SU-DHL-6 (cell line): Measurements from ENCODE around the gene DRC7.

ENCODE experiments used
- H2AFZ ChIP-seq: fragments of 200-600 bp; sonication (generic); 2 replicates; pipeline ENCODE4 v1.6.1; 2014; ENCODE audit warnings: low read depth, mild to moderate bottlenecking, moderate library complexity, mixed read lengths, antibody characterized with exemption, low read length; ENCODE audit not compliant: severe bottlenecking
- H3F3A ChIP-seq: fragments of 200-600 bp; shearing (Covaris generic); 2 replicates; pipeline ENCODE4 v1.6.0; 2016; ENCODE audit warnings: antibody characterized with exemption, mild to moderate bottlenecking; ENCODE audit not compliant: insufficient read depth
- H3K27ac ChIP-seq: fragments of 200-600 bp; sonication (generic); 2 replicates; pipeline ENCODE4 v1.5.1; 2016; ENCODE audit warnings: low read depth, mild to moderate bottlenecking, low read length, moderate library complexity, mixed read lengths
- H3K27me3 ChIP-seq: fragments of 200-600 bp; sonication (generic), shearing (Covaris generic); 2 replicates; pipeline ENCODE4 v1.6.0; 2014; ENCODE audit warnings: mild to moderate bottlenecking, low read length
- H3K36me3 ChIP-seq: fragments of 200-600 bp; sonication (generic); 2 replicates; pipeline ENCODE4 v1.6.1; 2014; ENCODE audit warnings: mild to moderate bottlenecking, low read length, mixed read lengths
- H3K4me2 ChIP-seq: fragments of 300-600, 200-600 bp; shearing (Covaris generic), sonication (generic); 2 replicates; pipeline ENCODE4 v1.6.0; 2014; ENCODE audit warnings: low read length, low read depth, mild to moderate bottlenecking; ENCODE audit not compliant: poor library complexity, severe bottlenecking
- H3K4me3 ChIP-seq: fragments of 200-600 bp; sonication (generic); 2 replicates; pipeline ENCODE4 v1.5.1; 2014; ENCODE audit warnings: antibody characterized with exemption, low read length, mild to moderate bottlenecking, mixed read lengths; ENCODE audit not compliant: insufficient read depth, poor library complexity, severe bottlenecking
- H3K79me2 ChIP-seq: fragments of 200-600 bp; sonication (generic); 2 replicates; pipeline ENCODE4 v1.6.1; 2014; ENCODE audit warnings: mild to moderate bottlenecking, low read length, moderate library complexity; ENCODE audit not compliant: insufficient read depth
- H3K9ac ChIP-seq: fragments of 200-600 bp; sonication (generic); 2 replicates; pipeline ENCODE4 v1.7.0; 2014; ENCODE audit warnings: mild to moderate bottlenecking, low read length
- H3K9me2 ChIP-seq: fragments of 200-600 bp; sonication (generic); replicated peaks from 2 replicates; pipeline ENCODE4 v1.6.1; 2014; ENCODE audit warnings: low read length; ENCODE audit not compliant: insufficient read depth
- H3K9me3 ChIP-seq: fragments of 200-600 bp; sonication (generic); 2 replicates; pipeline ENCODE4 v1.6.1; 2014; ENCODE audit warnings: low read length, mixed read lengths; ENCODE audit not compliant: insufficient read depth
- H4K20me1 ChIP-seq: fragments of 200-600 bp; sonication (generic); 2 replicates; pipeline ENCODE4 v1.6.1; 2014; ENCODE audit warnings: low read depth, mild to moderate bottlenecking, antibody characterized with exemption, low read length, moderate library complexity, mixed read lengths
- EZH2phosphoT487 ChIP-seq: fragments of 200-600 bp; sonication (generic), shearing (Covaris generic); conservative IDR thresholded peaks from 2 replicates; pipeline ENCODE4 v1.6.1; 2018; ENCODE audit warnings: mild to moderate bottlenecking, antibody characterized with exemption, low read length, moderate library complexity, mixed read lengths
- TF ChIP-seq, protein P1 (sequence below): fragments of 200-600 bp; sonication (generic); IDR thresholded peaks from one replicate; pipeline ENCODE4 v1.5.1; 2017; ENCODE audit warnings: antibody characterized with exemption, mild to moderate bottlenecking, low read length, moderate library complexity; ENCODE audit not compliant: insufficient read depth, poor library complexity, severe bottlenecking

Gene DRC7, protein sequence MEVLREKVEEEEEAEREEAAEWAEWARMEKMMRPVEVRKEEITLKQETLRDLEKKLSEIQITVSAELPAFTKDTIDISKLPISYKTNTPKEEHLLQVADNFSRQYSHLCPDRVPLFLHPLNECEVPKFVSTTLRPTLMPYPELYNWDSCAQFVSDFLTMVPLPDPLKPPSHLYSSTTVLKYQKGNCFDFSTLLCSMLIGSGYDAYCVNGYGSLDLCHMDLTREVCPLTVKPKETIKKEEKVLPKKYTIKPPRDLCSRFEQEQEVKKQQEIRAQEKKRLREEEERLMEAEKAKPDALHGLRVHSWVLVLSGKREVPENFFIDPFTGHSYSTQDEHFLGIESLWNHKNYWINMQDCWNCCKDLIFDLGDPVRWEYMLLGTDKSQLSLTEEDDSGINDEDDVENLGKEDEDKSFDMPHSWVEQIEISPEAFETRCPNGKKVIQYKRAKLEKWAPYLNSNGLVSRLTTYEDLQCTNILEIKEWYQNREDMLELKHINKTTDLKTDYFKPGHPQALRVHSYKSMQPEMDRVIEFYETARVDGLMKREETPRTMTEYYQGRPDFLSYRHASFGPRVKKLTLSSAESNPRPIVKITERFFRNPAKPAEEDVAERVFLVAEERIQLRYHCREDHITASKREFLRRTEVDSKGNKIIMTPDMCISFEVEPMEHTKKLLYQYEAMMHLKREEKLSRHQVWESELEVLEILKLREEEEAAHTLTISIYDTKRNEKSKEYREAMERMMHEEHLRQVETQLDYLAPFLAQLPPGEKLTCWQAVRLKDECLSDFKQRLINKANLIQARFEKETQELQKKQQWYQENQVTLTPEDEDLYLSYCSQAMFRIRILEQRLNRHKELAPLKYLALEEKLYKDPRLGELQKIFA

GRCh38 chr16:57694725-57695679 is at the start of gene DRC7:
Gene DRC7 (plus strand): TSS chr16:57694806. CDS start chr16:57697950, 3,144 bp downstream.
- no peaks in the 10 kb centered on the region for H3F3A ChIP-seq
- no peak within 1 kb of the TSS for H3K9ac ChIP-seq
- H3K27me3 ChIP-seq: no peaks in the 10 kb centered on the region
- no peaks in the 10 kb centered on the region for H3K9me3 ChIP-seq
- H3K79me2 ChIP-seq: no peaks in the 10 kb centered on the region
- no peak within 1 kb of the TSS for H2AFZ ChIP-seq
- no peak within 1 kb of the TSS for H3K4me2 ChIP-seq
- H3K4me3 ChIP-seq: no peak within 1 kb of the TSS
- H3K27ac ChIP-seq: no peak within 1 kb of the TSS
- TF ChIP-seq EZH2phosphoT487: no peak
- TF ChIP-seq, protein P1, sequence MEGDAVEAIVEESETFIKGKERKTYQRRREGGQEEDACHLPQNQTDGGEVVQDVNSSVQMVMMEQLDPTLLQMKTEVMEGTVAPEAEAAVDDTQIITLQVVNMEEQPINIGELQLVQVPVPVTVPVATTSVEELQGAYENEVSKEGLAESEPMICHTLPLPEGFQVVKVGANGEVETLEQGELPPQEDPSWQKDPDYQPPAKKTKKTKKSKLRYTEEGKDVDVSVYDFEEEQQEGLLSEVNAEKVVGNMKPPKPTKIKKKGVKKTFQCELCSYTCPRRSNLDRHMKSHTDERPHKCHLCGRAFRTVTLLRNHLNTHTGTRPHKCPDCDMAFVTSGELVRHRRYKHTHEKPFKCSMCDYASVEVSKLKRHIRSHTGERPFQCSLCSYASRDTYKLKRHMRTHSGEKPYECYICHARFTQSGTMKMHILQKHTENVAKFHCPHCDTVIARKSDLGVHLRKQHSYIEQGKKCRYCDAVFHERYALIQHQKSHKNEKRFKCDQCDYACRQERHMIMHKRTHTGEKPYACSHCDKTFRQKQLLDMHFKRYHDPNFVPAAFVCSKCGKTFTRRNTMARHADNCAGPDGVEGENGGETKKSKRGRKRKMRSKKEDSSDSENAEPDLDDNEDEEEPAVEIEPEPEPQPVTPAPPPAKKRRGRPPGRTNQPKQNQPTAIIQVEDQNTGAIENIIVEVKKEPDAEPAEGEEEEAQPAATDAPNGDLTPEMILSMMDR: no peak
- no peaks in the 10 kb centered on the region for H3K36me3 ChIP-seq
- no peaks in the 10 kb centered on the region for H4K20me1 ChIP-seq
- H3K9me2 ChIP-seq: no peaks in the 10 kb centered on the region

GRCh38 chr16:57645169-57645568 is 49.4 kb upstream of the DRC7 start:
- Histone ChIP-seq H3K36me3 (no peaks in the 10 kb centered on the region), H3K4me2 (no peak overlapping the region), H2AFZ (no peak overlapping the region), H3K27me3 (no peaks in the 10 kb centered on the region), H3F3A (no peaks in the 10 kb centered on the region), H3K4me3 (no peak overlapping the region), H3K9me3 (no peaks in the 10 kb centered on the region), H3K9me2 (no peaks in the 10 kb centered on the region), H3K27ac (no peak overlapping the region), H4K20me1 (no peaks in the 10 kb centered on the region), H3K9ac (no peak overlapping the region), H3K79me2 (no peaks in the 10 kb centered on the region)
- TF ChIP-seq EZH2phosphoT487: no peak
- TF ChIP-seq, protein P1: no peak

GRCh38 chr16:57645691-57646387 is 48.8 kb upstream of the DRC7 start:
- no peaks in the 10 kb centered on the region for H3K9me2 ChIP-seq
- no peaks in the 10 kb centered on the region for H3K9me3 ChIP-seq
- no peaks in the 10 kb centered on the region for H4K20me1 ChIP-seq
- no peak overlapping the region for H3K4me2 ChIP-seq
- H3K79me2 ChIP-seq: no peaks in the 10 kb centered on the region
- H3K27me3 ChIP-seq: no peaks in the 10 kb centered on the region
- no peak for TF ChIP-seq EZH2phosphoT487
- TF ChIP-seq, protein P1: no peak
- no peaks in the 10 kb centered on the region for H3F3A ChIP-seq
- H3K36me3 ChIP-seq: no peaks in the 10 kb centered on the region
- no peak overlapping the region for H3K27ac ChIP-seq
- H3K4me3 ChIP-seq: no peak overlapping the region
- H2AFZ ChIP-seq: no peak overlapping the region
- H3K9ac ChIP-seq: no peak overlapping the region
